ENCODE data around the gene FKBP2.

Gene FKBP2

GRCh38 chr11:64291262-64291751, 50.4 kb downstream of the FKBP2 start, which contains the start of gene KCNK4:
TSS of gene KCNK4 (plus strand) at chr11:64291302. CDS start at chr11:64293019, 1,717 bp downstream.
- TF ChIP-seq CTCF (conservative IDR thresholded peaks at IDR 0.05): no peak
- peak within 1 kb of the TSS; percentile 36; the same call in 1 of the 2 replicates for H3K27ac ChIP-seq

GRCh38 chr11:64291752-64292459, 51.0 kb downstream of the FKBP2 start:
- peak overlapping the region; percentile 36; the same call in 1 of the 2 replicates for H3K27ac ChIP-seq

GRCh38 chr11:64292460-64293254, 51.8 kb downstream of the FKBP2 start:
- no peak overlapping the region; the same call in 1 of the 2 replicates for H3K27ac ChIP-seq
- no peak for TF ChIP-seq CTCF (conservative IDR thresholded peaks at IDR 0.05)

More at GRCh38 chr11:64291752-64292459, 51.0 kb downstream of the FKBP2 start:
- TF ChIP-seq CTCF (conservative IDR thresholded peaks at IDR 0.05): peak; percentile 33
